GM12874 (cell line): Measurements from ENCODE around the gene ABCC10.

ENCODE experiments used
- TF ChIP-seq, protein P1 (sequence below): IDR thresholded peaks from 2 replicates; pipeline ENCODE4 v1.5.1; 2011; ENCODE audit warnings: low read depth, mild to moderate bottlenecking, control low read depth, low read length, moderate library complexity; ENCODE audit not compliant: insufficient read depth

Gene ABCC10

DNA sequence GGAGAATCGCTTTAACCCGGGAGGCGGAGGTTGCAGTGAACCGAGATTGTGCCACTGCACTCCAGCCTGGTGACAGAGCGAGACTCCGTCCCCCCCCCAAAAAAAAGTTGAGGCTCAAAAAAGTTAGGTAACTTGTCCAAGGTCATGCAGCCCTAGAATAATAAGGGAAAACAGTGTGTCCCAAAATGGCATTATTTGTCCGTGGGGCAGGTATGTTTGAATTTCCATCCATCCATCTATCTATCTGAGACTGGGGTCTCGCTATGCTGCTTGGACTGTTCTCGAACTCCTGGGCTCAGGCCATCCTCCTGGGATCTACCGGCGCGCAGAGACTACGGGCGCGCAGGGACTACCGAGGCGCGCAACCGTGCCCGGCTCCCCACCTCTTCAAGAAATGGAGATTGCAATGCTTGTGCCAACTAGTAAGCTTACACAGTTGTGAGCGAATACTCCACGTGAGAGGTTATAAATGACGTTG lies 374 bp upstream of the ABCC10 start:
- TF ChIP-seq, protein P1, sequence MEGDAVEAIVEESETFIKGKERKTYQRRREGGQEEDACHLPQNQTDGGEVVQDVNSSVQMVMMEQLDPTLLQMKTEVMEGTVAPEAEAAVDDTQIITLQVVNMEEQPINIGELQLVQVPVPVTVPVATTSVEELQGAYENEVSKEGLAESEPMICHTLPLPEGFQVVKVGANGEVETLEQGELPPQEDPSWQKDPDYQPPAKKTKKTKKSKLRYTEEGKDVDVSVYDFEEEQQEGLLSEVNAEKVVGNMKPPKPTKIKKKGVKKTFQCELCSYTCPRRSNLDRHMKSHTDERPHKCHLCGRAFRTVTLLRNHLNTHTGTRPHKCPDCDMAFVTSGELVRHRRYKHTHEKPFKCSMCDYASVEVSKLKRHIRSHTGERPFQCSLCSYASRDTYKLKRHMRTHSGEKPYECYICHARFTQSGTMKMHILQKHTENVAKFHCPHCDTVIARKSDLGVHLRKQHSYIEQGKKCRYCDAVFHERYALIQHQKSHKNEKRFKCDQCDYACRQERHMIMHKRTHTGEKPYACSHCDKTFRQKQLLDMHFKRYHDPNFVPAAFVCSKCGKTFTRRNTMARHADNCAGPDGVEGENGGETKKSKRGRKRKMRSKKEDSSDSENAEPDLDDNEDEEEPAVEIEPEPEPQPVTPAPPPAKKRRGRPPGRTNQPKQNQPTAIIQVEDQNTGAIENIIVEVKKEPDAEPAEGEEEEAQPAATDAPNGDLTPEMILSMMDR, result no peak

DNA sequence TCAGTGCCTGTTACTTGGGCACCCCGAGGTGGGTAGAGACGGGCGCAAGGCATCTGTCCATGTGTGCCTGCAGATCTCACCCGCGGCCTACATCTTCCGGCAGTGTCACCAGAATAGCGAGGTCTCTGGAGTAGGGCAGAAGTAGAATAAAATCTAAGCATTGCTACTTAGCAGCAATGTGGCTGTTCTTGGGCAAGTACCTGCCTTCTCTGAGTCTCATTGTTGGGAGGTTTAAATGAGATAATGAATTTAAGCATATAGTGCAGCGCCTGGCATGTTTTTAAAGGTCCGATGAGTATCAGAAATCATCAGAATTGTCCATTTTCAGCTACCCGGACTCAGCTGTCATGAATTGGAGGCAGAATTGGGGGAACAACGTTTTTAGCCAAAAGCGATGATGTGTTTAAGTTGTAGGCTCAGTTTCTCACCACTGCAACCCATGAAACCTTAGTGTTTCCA lies 800 bp downstream of the ABCC10 start:
- TF ChIP-seq, protein P1, result no peak

DNA sequence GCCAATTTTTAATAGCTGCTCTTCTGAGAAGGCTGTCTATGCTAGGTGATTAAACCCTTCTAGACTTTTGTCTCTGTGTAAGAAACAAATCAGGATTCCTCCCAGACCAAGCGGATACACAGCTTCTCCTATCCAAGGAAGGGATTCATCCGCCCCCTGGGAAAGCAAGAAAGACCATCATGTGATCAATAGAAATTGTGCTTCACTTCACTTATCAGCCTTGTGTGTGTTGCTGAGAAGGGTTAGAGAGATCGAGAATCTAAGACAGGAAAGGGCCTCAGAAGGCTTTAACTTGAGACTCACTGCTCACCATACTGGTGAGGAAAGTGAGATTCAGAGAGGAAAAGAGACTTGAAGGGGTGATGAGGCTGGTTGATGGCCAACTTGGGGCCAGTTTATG lies 1.5 kb downstream of the ABCC10 start:
- TF ChIP-seq, protein P1, result no peak

DNA sequence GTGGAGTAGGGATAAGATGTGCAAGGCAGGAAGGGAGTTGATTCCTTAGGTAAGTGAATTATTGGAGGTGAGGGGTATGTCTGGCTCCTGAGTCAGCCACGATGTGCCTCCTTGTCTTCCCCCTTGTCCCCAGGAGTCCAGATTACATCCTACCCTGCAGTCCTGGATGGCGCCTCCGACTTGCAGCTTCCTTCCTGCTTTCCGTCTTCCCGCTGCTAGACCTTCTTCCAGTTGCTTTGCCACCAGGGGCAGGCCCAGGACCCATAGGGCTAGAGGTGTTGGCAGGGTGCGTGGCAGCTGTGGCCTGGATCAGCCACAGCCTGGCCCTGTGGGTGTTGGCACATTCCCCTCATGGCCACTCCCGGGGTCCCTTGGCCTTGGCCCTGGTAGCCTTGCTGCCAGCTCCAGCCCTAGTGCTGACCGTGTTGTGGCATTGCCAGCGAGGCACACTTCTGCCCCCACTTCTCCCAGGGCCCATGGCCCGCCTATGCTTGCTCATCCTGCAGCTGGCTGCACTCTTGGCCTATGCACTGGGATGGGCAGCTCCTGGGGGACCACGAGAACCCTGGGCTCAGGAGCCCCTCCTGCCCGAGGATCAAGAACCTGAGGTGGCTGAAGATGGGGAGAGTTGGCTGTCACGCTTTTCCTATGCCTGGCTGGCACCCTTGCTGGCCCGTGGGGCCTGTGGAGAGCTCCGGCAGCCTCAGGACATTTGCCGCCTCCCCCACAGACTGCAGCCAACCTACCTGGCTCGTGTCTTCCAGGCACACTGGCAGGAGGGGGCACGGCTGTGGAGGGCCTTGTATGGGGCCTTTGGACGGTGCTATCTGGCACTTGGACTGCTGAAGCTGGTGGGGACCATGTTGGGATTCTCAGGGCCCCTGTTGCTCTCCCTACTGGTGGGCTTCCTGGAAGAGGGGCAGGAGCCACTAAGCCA lies 4.9 kb downstream of the ABCC10 start:
- TF ChIP-seq, protein P1, result no peak

DNA sequence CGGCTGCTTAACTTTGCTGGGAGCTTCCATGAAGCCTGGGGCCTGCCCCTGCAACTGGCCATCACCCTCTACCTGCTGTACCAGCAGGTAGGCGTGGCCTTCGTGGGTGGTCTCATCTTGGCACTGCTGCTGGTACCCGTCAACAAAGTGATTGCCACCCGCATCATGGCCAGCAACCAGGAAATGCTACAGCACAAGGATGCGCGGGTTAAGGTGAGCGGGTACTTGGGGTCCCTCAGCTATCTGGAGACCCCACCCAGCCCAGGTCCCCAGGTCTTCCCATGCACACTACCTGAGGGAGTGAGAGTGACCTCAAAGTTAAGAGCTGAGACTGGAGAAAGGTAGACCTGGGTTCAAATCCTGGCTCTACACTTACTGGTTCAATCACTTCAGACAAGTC lies 5.8 kb downstream of the ABCC10 start:
- TF ChIP-seq, protein P1, result no peak

DNA sequence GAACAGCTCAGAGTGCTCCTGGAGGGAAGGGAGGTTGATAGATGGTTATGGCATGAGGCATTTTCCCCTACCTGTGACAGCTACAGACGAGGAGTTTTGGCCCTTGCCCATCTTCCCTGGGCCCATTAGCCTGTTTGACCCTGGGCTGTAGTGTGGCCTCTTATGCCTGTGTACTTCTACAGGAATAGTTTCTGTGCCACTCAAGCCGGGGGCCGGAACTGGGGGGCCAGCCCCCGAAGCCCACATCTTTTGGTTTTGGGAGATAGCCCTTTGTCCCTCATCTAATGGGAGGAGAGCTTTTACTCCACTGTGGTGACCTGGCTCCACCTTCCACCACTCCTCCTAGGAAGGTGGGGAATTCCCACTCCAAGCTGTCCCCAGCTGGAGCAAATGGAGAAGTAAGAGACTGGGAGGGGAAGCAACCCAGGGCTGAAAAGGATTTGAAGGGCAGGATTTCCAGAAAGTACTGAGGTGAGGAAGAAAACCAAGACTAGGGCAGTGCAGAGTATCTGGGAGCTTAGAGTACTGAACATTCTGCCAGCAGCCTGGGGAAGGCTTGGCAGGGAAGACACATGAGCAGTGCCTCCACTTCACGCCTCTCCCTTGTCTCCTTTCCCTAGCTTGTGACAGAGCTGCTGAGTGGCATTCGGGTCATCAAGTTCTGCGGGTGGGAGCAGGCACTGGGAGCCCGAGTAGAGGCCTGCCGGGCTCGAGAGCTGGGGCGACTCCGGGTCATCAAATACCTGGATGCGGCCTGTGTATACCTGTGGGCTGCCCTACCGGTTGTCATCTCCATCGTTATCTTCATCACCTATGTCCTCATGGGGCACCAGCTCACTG lies 6.9 kb downstream of the ABCC10 start:
- TF ChIP-seq, protein P1, result no peak

DNA sequence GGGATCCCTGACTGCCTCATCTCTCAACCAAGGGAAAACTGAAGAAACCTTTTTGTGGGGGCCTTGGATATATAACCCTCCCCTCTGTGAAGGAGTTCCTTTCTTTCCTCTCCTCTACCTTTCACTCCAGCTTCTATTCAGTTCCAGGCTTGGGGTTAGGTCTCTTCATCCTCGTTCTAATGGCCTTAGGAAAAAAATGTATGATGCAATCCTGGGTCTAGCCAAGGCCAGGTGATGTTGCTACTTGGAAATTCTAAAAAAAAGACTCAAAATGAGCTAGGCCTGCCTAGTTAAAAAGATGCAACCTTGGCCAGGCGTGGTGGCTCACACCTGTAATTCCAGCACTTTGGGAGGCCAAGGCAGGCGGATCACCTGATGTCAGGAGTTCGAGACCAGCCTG lies 7.6 kb downstream of the ABCC10 start:
- TF ChIP-seq, protein P1, result no peak
